GM21737 (cell line): ENCODE measurements around the gene CDC27.
A peak's percentile ranks its signal among the peaks of the same experiment; 100 is the strongest.
"Not testable (repeated sequence)": the region's sequence is repeated elsewhere in the genome, so short reads cannot be mapped to it uniquely, and the experiment has no call there.

Experiments used
- ATAC-seq: cut with Tn5 transposase; IDR thresholded peaks from one replicate; pipeline ENCODE4 v1.9.1; 2021; ENCODE audit warnings: mild to moderate bottlenecking, moderate library complexity; ENCODE audit not compliant: unreplicated experiment

CDC27 gene

GRCh38 chr17:47219621-47220475, 30.8 kb upstream of the CDC27 start:
- no peak for ATAC-seq

DNA sequence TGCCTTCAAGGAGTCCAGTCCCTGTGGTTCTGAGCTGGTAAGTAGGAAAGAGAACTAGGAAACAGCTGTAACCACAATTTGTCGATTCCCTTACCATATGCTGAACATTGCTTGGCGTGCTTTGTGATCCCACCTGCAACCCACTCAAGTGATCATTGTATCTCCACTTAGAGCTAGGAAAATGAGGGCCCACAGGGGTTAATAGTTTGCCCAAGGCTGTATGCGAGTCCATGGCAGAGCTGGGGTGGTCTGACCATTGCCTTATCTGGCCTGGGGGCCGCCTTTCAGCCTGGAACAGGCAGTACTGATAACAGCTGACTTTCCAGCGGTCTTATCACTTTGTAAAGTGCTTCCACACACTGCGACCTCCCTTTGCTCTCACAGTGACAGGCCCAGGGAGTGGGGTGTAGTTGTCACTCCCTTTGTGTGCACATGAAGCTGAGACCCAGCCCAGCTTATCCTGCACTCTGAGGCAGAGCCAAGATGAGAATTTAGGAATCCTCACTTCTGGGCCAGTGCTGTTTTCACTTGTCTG, 29.9 kb upstream of the CDC27 start:
- ATAC-seq, result no peak

- ATAC-seq, result not testable (repeated sequence)
These were observed 28.2 kb upstream of the CDC27 start for GRCh38 chr17:47217279-47217678.

DNA sequence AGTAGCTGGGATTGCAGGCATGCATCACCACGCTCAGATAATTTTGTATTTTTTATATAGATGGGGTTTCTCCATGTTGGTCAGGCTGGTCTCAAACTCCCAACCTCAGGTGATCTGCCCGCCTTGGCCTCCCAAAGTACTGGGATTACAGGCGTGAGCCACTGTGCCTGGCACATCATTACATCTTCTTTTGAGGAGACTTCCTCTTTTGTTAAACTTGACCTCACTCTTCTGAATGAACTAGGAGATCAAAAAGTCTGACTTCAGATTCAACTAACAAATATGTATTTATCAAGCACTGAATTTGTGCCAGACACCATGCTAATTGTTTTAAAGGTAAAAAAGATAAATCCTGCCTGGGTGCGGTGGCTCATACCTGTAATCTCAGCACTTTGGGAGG, 27.7 kb upstream of the CDC27 start:
- not testable (repeated sequence) for ATAC-seq

DNA sequence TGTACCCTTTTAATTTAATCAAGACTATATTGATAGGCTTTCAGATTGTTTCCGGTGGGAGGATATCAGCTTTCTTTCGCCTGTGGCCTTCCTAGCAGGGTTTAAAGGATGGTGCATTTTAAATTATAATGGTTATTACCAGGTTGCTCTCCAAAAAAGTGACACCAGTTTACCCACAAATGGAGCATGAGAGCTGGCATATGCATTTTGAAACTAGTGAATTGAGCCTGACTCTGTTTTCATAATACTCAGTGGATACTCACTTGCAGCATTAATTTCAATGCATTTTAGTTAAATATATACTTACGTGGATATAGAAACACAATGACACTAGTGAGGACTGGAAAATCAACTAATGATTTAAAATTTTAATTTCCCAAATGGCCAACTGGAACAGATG, 25.8 kb upstream of the CDC27 start:
- ATAC-seq, result no peak

DNA sequence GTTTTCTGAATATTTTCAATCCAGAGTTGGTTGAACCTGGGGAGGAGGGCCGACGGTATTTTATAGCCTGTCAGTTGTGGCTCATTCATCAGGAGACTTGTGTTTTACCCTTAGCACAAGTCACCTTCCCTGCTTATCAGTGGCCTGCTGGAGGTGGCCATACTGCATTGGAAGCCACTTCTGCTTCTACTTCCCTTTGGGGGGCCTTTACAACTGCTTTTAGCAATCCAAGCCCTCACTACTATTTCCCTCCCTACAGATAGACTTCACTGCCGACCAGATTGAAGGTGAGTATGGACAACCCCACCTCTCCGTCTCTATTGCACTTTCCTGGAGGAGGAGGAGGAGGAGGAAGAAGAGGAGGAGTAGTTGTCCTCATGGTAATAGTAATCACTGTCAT, 24.4 kb upstream of the CDC27 start:
- ATAC-seq, result no peak

DNA sequence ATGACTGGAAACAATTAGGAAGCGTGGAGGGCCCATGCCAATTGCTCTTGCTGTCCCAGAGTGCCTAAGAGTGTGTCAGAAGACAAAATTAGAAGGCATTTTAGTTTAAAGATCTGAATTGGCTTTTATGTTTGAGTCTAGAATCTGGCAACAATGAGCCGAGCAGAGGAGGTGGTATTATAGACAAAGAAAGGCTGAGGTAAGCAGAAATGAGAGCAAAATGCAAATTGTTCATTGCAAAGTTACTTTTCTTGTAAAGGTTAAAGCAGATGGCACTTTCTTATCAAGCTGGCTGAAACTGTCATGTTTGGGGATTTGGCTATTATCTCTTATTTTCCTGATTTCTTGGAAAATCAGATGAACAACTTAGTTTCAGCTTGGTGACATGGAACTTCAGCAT, 23.4 kb upstream of the CDC27 start:
- ATAC-seq, result no peak

DNA sequence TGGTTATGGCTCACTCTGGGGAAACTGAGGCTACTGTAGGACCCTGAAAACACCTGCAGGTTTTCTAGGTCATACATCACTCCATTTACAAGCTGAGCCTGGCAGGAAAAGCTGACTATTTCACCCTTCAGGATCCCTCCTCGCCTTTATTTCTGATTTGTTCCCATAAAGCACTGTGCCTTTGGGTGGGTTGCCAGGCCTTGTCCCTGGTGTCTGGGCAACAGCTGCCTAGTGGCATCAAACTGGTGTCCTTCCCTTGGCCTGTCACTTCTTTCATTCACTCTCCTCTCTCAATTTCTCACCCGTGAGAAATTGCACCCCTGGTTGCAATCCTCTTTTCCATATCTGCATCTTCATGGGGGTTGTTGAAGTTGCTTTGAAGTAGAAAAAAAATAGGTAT, 21.7 kb upstream of the CDC27 start:
- ATAC-seq, result no peak

DNA sequence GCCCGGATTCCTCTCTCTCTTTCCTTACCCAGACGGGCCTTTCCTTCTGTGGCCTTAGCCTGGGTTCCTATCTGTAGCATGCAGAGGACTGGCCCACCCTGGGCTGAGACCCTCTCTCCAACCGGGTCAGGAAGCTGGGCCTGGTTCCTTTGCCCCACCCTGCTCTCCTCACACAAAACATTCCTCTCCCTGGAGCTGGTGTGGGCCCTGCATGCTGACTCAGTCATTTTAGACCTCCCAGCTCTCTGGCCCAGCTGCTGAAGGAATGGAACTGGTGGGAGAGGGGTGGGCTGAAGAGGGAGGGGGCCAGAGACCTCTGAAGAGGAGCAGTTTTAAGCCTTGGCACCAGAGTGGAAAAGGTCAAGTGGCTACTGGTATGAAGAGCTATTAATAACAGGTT, 21.0 kb upstream of the CDC27 start:
- ATAC-seq, result no peak

DNA sequence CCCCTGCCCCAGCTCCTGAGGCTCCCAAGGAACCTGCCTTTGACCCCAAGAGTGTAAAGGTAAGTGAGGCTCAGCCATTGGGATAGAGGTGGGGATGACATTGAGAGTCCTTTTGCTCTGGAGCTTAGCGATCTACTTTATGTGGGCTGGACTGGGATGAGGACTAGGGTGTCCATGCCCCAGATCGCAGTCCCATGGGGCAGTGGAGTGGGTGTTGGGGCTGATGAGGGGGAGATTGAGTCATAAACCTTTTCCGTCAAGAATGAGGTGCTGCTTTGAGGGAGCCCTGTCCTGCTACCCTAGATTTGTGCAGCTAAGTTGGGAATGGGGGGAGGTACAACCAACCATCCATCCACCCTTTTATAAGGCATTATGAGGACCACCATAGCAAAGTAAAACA, 20.4 kb upstream of the CDC27 start:
- no peak for ATAC-seq

DNA sequence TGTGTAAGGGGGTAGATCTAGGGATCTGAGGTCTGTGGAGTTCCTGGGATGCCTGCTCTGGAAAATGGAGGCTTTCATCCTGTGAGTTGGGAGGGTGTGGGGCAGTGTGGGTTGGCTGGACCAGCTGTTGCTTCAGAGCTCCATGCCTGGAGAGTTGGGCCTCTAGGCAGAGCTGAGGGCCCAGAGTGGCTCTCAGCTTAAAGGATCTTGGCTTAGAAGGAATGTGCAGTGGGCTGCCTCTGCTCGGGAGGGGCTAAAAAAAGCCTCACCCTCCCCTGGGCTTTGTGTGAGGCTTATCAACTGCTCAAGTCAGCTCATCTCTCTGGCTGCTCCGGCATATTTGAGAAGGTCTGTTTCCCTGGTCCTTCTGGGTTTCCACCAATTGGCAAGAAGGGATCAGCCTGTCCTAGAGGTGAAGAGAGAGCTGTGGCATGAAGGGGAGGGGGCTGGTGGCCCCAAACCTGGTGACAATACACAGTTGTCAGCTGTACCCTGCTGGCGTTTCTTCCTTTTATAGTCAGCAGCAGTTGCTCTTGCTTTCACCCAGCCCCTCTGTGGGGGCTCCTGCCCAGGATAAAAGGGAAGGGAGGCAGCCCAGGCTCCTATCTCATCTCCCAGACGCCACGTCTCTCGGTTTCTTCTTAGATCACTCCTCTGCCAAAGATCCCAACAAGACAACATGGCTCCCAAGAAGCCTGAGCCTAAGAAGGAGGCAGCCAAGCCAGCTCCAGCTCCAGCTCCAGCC, 19.8 kb upstream of the CDC27 start, which contains the start of gene MYL4:
Gene MYL4, plus strand, starts transcription at position 605 of the 745 bp plus-strand sequence. Its CDS starts 75 bp downstream, at position 680.
- no peak for ATAC-seq

GRCh38 chr17:47207143-47208067, 18.3 kb upstream of the CDC27 start:
- no peak for ATAC-seq

DNA sequence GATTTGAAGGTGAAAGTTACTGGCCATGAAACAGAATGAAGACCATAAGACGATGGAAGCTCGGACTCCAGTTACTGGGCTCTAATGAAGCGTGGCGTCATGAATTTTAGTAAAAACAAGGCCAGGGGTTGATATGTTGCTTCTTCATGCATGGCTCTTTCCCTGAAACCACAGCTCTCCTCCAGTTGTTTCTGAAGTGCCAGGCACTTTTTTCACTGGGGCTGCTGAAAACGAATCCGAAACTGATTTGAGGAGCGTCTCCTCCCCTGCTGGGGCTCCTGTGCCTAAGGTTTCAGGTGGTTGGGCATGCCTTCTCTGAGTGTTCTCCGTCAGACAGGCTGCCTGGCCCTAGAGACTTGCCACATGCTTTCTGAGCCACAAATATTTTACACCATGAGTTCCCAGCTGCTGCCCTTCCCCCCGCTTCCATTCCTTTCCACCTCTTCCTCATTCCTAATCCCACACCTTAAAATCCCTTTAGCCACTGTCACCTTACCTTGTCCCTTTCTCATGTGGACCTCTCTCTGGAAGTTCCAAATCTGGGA, 16.4 kb upstream of the CDC27 start:
- ATAC-seq, result peak; percentile 52

- peak; percentile 39 for ATAC-seq
These were observed 15.8 kb upstream of the CDC27 start for GRCh38 chr17:47204722-47205418.

DNA sequence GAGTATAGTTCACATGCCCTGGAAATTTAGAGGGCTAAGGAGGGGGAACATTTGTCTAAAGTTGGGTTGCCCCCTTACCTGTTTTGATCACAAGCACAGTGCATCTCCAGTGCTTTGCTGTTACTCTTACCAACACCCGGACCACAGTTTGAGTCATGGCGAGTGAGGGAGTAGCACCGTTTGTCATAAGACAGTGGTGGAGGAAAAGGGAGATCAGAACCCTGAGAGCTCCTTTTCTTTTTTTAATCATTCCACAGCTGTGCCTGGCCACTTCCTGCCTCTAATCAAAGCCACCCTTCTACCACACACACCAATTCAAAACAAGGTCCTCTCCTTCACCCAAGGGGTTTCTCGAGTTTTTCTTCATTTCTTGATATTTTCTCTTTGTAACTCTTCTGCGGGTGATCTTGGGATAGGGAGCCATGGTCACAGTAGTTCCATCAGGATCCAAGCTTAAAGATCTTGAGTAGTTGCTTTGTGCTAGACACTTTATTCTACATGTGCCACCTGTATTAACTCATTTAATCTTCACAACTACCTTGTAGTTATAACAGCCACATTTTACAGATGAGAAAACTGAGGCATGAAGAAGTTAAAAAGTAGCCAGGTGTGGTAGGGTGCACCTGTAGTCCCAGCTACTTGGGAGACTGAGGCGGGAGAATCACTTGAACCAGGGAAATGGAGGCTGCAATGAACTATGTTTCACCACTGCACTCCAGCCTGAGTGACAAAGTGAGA, 15.1 kb upstream of the CDC27 start:
- no peak for ATAC-seq

GRCh38 chr17:47201166-47201565, 12.1 kb upstream of the CDC27 start:
- ATAC-seq, result no peak

GRCh38 chr17:47200325-47200664, 11.2 kb upstream of the CDC27 start:
- ATAC-seq, result no peak

DNA sequence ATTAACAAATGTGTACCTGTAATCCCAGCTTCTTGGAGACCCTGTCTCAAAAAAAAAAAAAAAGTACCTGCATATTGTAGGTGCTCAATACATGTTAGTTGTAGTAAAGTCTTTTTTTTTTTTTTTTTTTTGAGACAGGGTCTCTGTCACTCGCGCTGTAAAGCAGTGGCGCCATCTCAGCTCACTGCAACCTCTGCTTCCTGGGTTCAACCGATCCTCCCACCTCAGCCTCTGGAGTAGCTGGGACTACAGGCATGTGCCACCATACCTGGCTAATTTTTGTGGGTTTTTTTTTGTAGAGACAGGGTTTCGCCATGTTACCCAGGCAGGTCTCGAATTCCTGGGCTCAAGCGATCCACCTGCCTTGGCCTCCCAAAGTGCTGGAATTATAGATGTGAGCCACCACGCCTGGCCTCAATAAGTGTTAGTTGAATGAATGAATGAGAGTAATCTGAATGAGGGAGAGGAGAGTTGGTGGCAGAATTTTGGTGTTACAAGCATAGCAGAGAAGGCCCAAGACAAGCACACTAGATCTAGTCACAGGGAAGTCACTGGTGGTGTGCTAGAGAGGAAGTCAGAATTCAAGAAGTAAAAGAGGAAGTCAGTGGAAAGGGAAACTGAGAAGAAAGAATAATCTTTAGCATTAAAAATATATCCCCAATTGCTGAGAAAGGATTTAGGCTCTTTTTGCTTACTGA, 10.7 kb upstream of the CDC27 start:
- no peak for ATAC-seq

DNA sequence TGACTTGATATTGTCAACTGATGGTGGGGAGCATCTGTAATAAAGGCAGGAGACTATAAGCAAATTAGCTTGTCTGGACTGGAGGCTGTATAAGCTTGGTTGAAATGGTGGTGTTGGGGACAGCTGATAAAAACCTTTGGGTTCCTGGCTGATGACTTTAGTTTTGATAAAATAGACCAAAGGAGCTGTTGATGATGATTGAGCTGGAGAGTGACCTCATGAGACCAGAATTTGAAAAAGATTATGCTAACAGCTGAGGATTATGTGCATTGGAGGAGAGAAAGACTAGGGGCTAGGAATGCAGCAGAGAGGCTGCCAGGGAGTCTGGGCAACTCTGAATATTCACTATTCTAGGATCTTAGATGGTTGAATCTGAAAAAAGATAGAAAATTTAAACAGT, 8.7 kb upstream of the CDC27 start:
- no peak for ATAC-seq
